ENCODE measurements around the gene ITGAL. TPM values are rescaled to one million over a fixed set of nuclear protein-coding genes. Genes with fewer than 3 reads are reported as not detected.

The ITGAL gene
- total RNA-seq, 1 donor from 2014 or later: 4.2 TPM

- Histone ChIP-seq H3K36me3 (ENCODE audit: control insufficient read depth in 3 of 3, insufficient read depth in 3 of 3, low read length in 3 of 3) (no peaks in the 10 kb centered on the region), H3K4me1 (ENCODE audit: control insufficient read depth in 3 of 3, insufficient read depth in 3 of 3, low read length in 3 of 3) (peaks cover 14 to 20% (median 16%) of the 10 kb centered on the region in 3 donors), H3K9ac (ENCODE audit: low read depth in 1 of 3, low read length in 3 of 3) (peak overlapping the region in 1 of 3 donors; percentile 84), H3K4me3 (ENCODE audit: low read length in 3 of 3) (peak overlapping the region in 2 of 3 donors; percentile 77 to 78), H3K9me3 (ENCODE audit: control insufficient read depth in 3 of 3, low read length in 3 of 3) (no peaks in the 10 kb centered on the region), H3K27ac (ENCODE audit: low read depth, low read length) (peak overlapping the region; percentile 56), H3K27me3 (ENCODE audit: control insufficient read depth in 3 of 3, insufficient read depth in 3 of 3, low read length in 3 of 3) (peaks cover 0 to 2% (median 0%) of the 10 kb centered on the region in 3 donors)
Observed at GRCh38 chr16:30562021-30562420, 89.5 kb downstream of the ITGAL start.

GRCh38 chr16:30565526-30565925, 93.0 kb downstream of the ITGAL start:
- Histone ChIP-seq H3K27me3 (ENCODE audit: control insufficient read depth in 3 of 3, insufficient read depth in 3 of 3, low read length in 3 of 3) (peaks cover 0 to 2% (median 0%) of the 10 kb centered on the region in 3 donors), H3K27ac (ENCODE audit: low read depth, low read length) (no peak overlapping the region), H3K4me1 (ENCODE audit: control insufficient read depth in 3 of 3, insufficient read depth in 3 of 3, low read length in 3 of 3) (peaks cover 10 to 16% (median 13%) of the 10 kb centered on the region in 3 donors), H3K9ac (ENCODE audit: low read depth in 1 of 3, low read length in 3 of 3) (no peak overlapping the region), H3K9me3 (ENCODE audit: control insufficient read depth in 3 of 3, low read length in 3 of 3) (no peaks in the 10 kb centered on the region), H3K36me3 (ENCODE audit: control insufficient read depth in 3 of 3, insufficient read depth in 3 of 3, low read length in 3 of 3) (no peaks in the 10 kb centered on the region), H3K4me3 (ENCODE audit: low read length in 3 of 3) (no peak overlapping the region)

- no peaks in the 10 kb centered on the region for H3K36me3 ChIP-seq (ENCODE audit: control insufficient read depth in 3 of 3, insufficient read depth in 3 of 3, low read length in 3 of 3)
Observed at GRCh38 chr16:30565984-30566383, 93.4 kb downstream of the ITGAL start.

GRCh38 chr16:30566531-30566930, 94.0 kb downstream of the ITGAL start:
- H3K4me1 ChIP-seq (ENCODE audit: control insufficient read depth in 3 of 3, insufficient read depth in 3 of 3, low read length in 3 of 3): peaks cover 9 to 15% (median 12%) of the 10 kb centered on the region in 3 donors
- no peaks in the 10 kb centered on the region for H3K27me3 ChIP-seq (ENCODE audit: control insufficient read depth in 3 of 3, insufficient read depth in 3 of 3, low read length in 3 of 3)
- no peak overlapping the region for H3K4me3 ChIP-seq (ENCODE audit: low read length in 3 of 3)
- H3K9ac ChIP-seq (ENCODE audit: low read depth in 1 of 3, low read length in 3 of 3): no peak overlapping the region
- no peak overlapping the region for H3K27ac ChIP-seq (ENCODE audit: low read depth, low read length)
- H3K9me3 ChIP-seq (ENCODE audit: control insufficient read depth in 3 of 3, low read length in 3 of 3): no peaks in the 10 kb centered on the region
- no peaks in the 10 kb centered on the region for H3K36me3 ChIP-seq (ENCODE audit: control insufficient read depth in 3 of 3, insufficient read depth in 3 of 3, low read length in 3 of 3)

More at GRCh38 chr16:30565984-30566383, 93.4 kb downstream of the ITGAL start:
- Histone ChIP-seq H3K9me3 (ENCODE audit: control insufficient read depth in 3 of 3, low read length in 3 of 3) (no peaks in the 10 kb centered on the region), H3K4me3 (ENCODE audit: low read length in 3 of 3) (no peak overlapping the region), H3K4me1 (ENCODE audit: control insufficient read depth in 3 of 3, insufficient read depth in 3 of 3, low read length in 3 of 3) (peaks cover 13 to 18% (median 14%) of the 10 kb centered on the region in 3 donors), H3K9ac (ENCODE audit: low read depth in 1 of 3, low read length in 3 of 3) (no peak overlapping the region), H3K27me3 (ENCODE audit: control insufficient read depth in 3 of 3, insufficient read depth in 3 of 3, low read length in 3 of 3) (peaks cover 0 to 2% (median 0%) of the 10 kb centered on the region in 3 donors), H3K27ac (ENCODE audit: low read depth, low read length) (no peak overlapping the region)

GRCh38 chr16:30567160-30567990, 94.8 kb downstream of the ITGAL start:
- Histone ChIP-seq H3K9ac (ENCODE audit: low read depth in 1 of 3, low read length in 3 of 3) (no peak overlapping the region), H3K27me3 (ENCODE audit: control insufficient read depth in 3 of 3, insufficient read depth in 3 of 3, low read length in 3 of 3) (no peaks in the 10 kb centered on the region), H3K9me3 (ENCODE audit: control insufficient read depth in 3 of 3, low read length in 3 of 3) (no peaks in the 10 kb centered on the region), H3K4me1 (ENCODE audit: control insufficient read depth in 3 of 3, insufficient read depth in 3 of 3, low read length in 3 of 3) (peaks cover 13 to 19% (median 16%) of the 10 kb centered on the region in 3 donors), H3K4me3 (ENCODE audit: low read length in 3 of 3) (no peak overlapping the region), H3K36me3 (ENCODE audit: control insufficient read depth in 3 of 3, insufficient read depth in 3 of 3, low read length in 3 of 3) (no peaks in the 10 kb centered on the region), H3K27ac (ENCODE audit: low read depth, low read length) (no peak overlapping the region)

GRCh38 chr16:30567991-30568638, 95.6 kb downstream of the ITGAL start:
- no peak overlapping the region for H3K27ac ChIP-seq (ENCODE audit: low read depth, low read length)
- no peaks in the 10 kb centered on the region for H3K9me3 ChIP-seq (ENCODE audit: control insufficient read depth in 3 of 3, low read length in 3 of 3)
- H3K9ac ChIP-seq (ENCODE audit: low read depth in 1 of 3, low read length in 3 of 3): no peak overlapping the region
- H3K4me1 ChIP-seq (ENCODE audit: control insufficient read depth in 3 of 3, insufficient read depth in 3 of 3, low read length in 3 of 3): peaks cover 16 to 23% (median 21%) of the 10 kb centered on the region in 3 donors
- H3K36me3 ChIP-seq (ENCODE audit: control insufficient read depth in 3 of 3, insufficient read depth in 3 of 3, low read length in 3 of 3): no peaks in the 10 kb centered on the region
- no peaks in the 10 kb centered on the region for H3K27me3 ChIP-seq (ENCODE audit: control insufficient read depth in 3 of 3, insufficient read depth in 3 of 3, low read length in 3 of 3)
- H3K4me3 ChIP-seq (ENCODE audit: low read length in 3 of 3): no peak overlapping the region

GRCh38 chr16:30569281-30569680, 96.7 kb downstream of the ITGAL start:
- no peak overlapping the region for H3K27ac ChIP-seq (ENCODE audit: low read depth, low read length)
- no peak overlapping the region for H3K4me3 ChIP-seq (ENCODE audit: low read length in 3 of 3)
- no peak overlapping the region for H3K9ac ChIP-seq (ENCODE audit: low read depth in 1 of 3, low read length in 3 of 3)
- no peaks in the 10 kb centered on the region for H3K9me3 ChIP-seq (ENCODE audit: control insufficient read depth in 3 of 3, low read length in 3 of 3)
- H3K4me1 ChIP-seq (ENCODE audit: control insufficient read depth in 3 of 3, insufficient read depth in 3 of 3, low read length in 3 of 3): peaks cover 16 to 24% (median 23%) of the 10 kb centered on the region in 3 donors
- no peaks in the 10 kb centered on the region for H3K27me3 ChIP-seq (ENCODE audit: control insufficient read depth in 3 of 3, insufficient read depth in 3 of 3, low read length in 3 of 3)
- H3K36me3 ChIP-seq (ENCODE audit: control insufficient read depth in 3 of 3, insufficient read depth in 3 of 3, low read length in 3 of 3): no peaks in the 10 kb centered on the region

- peak overlapping the region; percentile 4 for H3K27ac ChIP-seq (ENCODE audit: low read depth, low read length)
- no peaks in the 10 kb centered on the region for H3K9me3 ChIP-seq (ENCODE audit: control insufficient read depth in 3 of 3, low read length in 3 of 3)
- H3K4me3 ChIP-seq (ENCODE audit: low read length in 3 of 3): peak overlapping the region in 2 of 3 donors; percentile 6 to 92
- H3K9ac ChIP-seq (ENCODE audit: low read depth in 1 of 3, low read length in 3 of 3): peak overlapping the region; percentile 34 to 66 (median 50)
- no peaks in the 10 kb centered on the region for H3K27me3 ChIP-seq (ENCODE audit: control insufficient read depth in 3 of 3, insufficient read depth in 3 of 3, low read length in 3 of 3)
- H3K4me1 ChIP-seq (ENCODE audit: control insufficient read depth in 3 of 3, insufficient read depth in 3 of 3, low read length in 3 of 3): peaks cover 16 to 24% (median 23%) of the 10 kb centered on the region in 3 donors
- H3K36me3 ChIP-seq (ENCODE audit: control insufficient read depth in 3 of 3, insufficient read depth in 3 of 3, low read length in 3 of 3): no peaks in the 10 kb centered on the region
Observed at GRCh38 chr16:30569746-30570635, 97.4 kb downstream of the ITGAL start.

GRCh38 chr16:30570636-30571444, 98.3 kb downstream of the ITGAL start:
- H3K27me3 ChIP-seq (ENCODE audit: control insufficient read depth in 3 of 3, insufficient read depth in 3 of 3, low read length in 3 of 3): no peaks in the 10 kb centered on the region
- H3K9ac ChIP-seq (ENCODE audit: low read depth in 1 of 3, low read length in 3 of 3): peak overlapping the region; percentile 97
- H3K4me3 ChIP-seq (ENCODE audit: low read length in 3 of 3): peak overlapping the region; percentile 88 to 92 (median 91)
- H3K36me3 ChIP-seq (ENCODE audit: control insufficient read depth in 3 of 3, insufficient read depth in 3 of 3, low read length in 3 of 3): no peaks in the 10 kb centered on the region
- no peaks in the 10 kb centered on the region for H3K9me3 ChIP-seq (ENCODE audit: control insufficient read depth in 3 of 3, low read length in 3 of 3)
- H3K27ac ChIP-seq (ENCODE audit: low read depth, low read length): peak overlapping the region; percentile 93
- peaks cover 16 to 24% (median 23%) of the 10 kb centered on the region in 3 donors for H3K4me1 ChIP-seq (ENCODE audit: control insufficient read depth in 3 of 3, insufficient read depth in 3 of 3, low read length in 3 of 3)

Data from skeletal muscle tissue (tissue), 4 donors.